MM.1S (cell line): Measurements from ENCODE around the gene TOLLIP.

Experiments
- DNase-seq: peaks from one replicate; pipeline ENCODE4 v3.0.0-alpha.2; 2015
- H2AFZ ChIP-seq: fragments of 300-600 bp; sonication (generic); 2 replicates; pipeline ENCODE4 v1.6.0; 2016; ENCODE audit warnings: antibody characterized with exemption, low read length
- H3F3A ChIP-seq: fragments of 300-600 bp; sonication (generic); 2 replicates; pipeline ENCODE4 v1.6.1; 2016; ENCODE audit warnings: mild to moderate bottlenecking, antibody characterized with exemption, low read length, moderate library complexity, mixed read lengths; ENCODE audit not compliant: insufficient read depth
- H3K27ac ChIP-seq: fragments of 300-600 bp; sonication (generic); 2 replicates; pipeline ENCODE4 v1.5.1; 2016; ENCODE audit warnings: mild to moderate bottlenecking, low read length
- H3K27me3 ChIP-seq: fragments of 300-600 bp; sonication (generic); replicated peaks from 2 replicates; pipeline ENCODE4 v1.6.0; 2016; ENCODE audit warnings: low read length; ENCODE audit not compliant: insufficient read depth
- H3K36me3 ChIP-seq: fragments of 300-600 bp; sonication (generic); replicated peaks from 2 replicates; pipeline ENCODE4 v1.6.1; 2016; ENCODE audit warnings: mild to moderate bottlenecking, low read length, mixed read lengths; ENCODE audit not compliant: insufficient read depth
- H3K4me1 ChIP-seq: fragments of 300-600 bp; sonication (generic); 2 replicates; pipeline ENCODE4 v1.6.1; 2016; ENCODE audit warnings: low read length, mixed read lengths
- H3K4me2 ChIP-seq: fragments of 300-600 bp; sonication (generic); 2 replicates; pipeline ENCODE4 v1.6.0; 2016; ENCODE audit warnings: low read depth, low read length
- H3K4me3 ChIP-seq: fragments of 300-600 bp; sonication (generic); 2 replicates; pipeline ENCODE4 v1.5.1; 2016; ENCODE audit warnings: low read length, mixed read lengths
- H3K79me2 ChIP-seq: fragments of 300-600 bp; sonication (generic); 2 replicates; pipeline ENCODE4 v1.6.1; 2016; ENCODE audit warnings: mixed run types, low read length, mixed read lengths
- H3K9ac ChIP-seq: fragments of 300-600 bp; sonication (generic); 2 replicates; pipeline ENCODE4 v1.6.1; 2016; ENCODE audit warnings: low read length, mixed read lengths
- H3K9me2 ChIP-seq: fragments of 300-600 bp; sonication (generic); replicated peaks from 2 replicates; pipeline ENCODE4 v1.6.1; 2016; ENCODE audit warnings: mild to moderate bottlenecking, low read length, mixed read lengths; ENCODE audit not compliant: insufficient read depth
- H3K9me3 ChIP-seq: fragments of 300-600 bp; sonication (generic); replicated peaks from 2 replicates; pipeline ENCODE4 v1.6.1; 2016; ENCODE audit warnings: mild to moderate bottlenecking, low read length, mixed read lengths; ENCODE audit not compliant: insufficient read depth
- H4K20me1 ChIP-seq: fragments of 300-600 bp; sonication (generic); 2 replicates; pipeline ENCODE4 v1.6.1; 2016; ENCODE audit warnings: mild to moderate bottlenecking, low read length, moderate library complexity, mixed read lengths; ENCODE audit not compliant: insufficient read depth
- EZH2 ChIP-seq: fragments of 300-600 bp; sonication (generic); optimal IDR thresholded peaks from 2 replicates; pipeline ENCODE3; 2017; ENCODE audit warnings: low read depth, mild to moderate bottlenecking, antibody characterized with exemption, low read length, mixed read lengths
- EZH2phosphoT487 ChIP-seq: fragments of 300-600 bp; sonication (generic); IDR thresholded peaks from 2 replicates; pipeline ENCODE4 v1.6.1; 2018; ENCODE audit warnings: antibody characterized with exemption, low read length
- TF ChIP-seq, protein P1 (sequence below): fragments of 300-600 bp; sonication (generic); IDR thresholded peaks from 2 replicates; pipeline ENCODE4 v1.5.1; 2016; ENCODE audit warnings: antibody characterized with exemption, low read length, mixed read lengths

Gene TOLLIP

DNA sequence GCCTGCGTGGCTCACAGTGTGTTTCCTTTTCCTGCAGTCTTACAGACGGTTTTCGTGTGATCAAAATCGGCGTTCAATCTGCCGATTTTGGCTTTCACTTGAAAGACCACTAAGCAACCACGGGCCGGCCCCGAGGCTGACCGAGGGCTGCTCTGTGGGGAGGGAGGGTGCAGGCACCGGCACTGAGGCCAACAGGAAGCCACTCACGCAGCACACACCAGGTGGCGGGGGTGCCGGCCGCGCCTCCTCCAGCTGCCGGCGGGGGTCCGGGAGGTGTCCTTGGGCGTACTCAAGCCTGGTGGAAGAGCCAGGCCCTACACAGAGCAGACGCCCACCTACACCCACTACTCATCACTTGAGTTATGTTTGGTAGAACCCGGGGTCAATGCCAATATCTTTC is 14.3 kb downstream of the TOLLIP start:
- no peak overlapping the region for H3K4me3 ChIP-seq
- H3K9me3 ChIP-seq = no peaks in the 10 kb centered on the region
- TF ChIP-seq, protein P1, sequence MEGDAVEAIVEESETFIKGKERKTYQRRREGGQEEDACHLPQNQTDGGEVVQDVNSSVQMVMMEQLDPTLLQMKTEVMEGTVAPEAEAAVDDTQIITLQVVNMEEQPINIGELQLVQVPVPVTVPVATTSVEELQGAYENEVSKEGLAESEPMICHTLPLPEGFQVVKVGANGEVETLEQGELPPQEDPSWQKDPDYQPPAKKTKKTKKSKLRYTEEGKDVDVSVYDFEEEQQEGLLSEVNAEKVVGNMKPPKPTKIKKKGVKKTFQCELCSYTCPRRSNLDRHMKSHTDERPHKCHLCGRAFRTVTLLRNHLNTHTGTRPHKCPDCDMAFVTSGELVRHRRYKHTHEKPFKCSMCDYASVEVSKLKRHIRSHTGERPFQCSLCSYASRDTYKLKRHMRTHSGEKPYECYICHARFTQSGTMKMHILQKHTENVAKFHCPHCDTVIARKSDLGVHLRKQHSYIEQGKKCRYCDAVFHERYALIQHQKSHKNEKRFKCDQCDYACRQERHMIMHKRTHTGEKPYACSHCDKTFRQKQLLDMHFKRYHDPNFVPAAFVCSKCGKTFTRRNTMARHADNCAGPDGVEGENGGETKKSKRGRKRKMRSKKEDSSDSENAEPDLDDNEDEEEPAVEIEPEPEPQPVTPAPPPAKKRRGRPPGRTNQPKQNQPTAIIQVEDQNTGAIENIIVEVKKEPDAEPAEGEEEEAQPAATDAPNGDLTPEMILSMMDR = no peak
- TF ChIP-seq EZH2 (no peak), EZH2phosphoT487 (no peak)
- peaks cover 43% of the 10 kb centered on the region for H3K79me2 ChIP-seq
- no peaks in the 10 kb centered on the region for H3K27me3 ChIP-seq
- no peaks in the 10 kb centered on the region for H3K9me2 ChIP-seq
- no peak for DNase-seq
- H3F3A ChIP-seq = no peaks in the 10 kb centered on the region
- no peaks in the 10 kb centered on the region for H3K36me3 ChIP-seq
- H3K4me1 ChIP-seq = no peaks in the 10 kb centered on the region
- H3K4me2 ChIP-seq = no peak overlapping the region
- no peak overlapping the region for H2AFZ ChIP-seq
- no peaks in the 10 kb centered on the region for H4K20me1 ChIP-seq
- H3K27ac ChIP-seq = no peak overlapping the region
- H3K9ac ChIP-seq = no peak overlapping the region

DNA sequence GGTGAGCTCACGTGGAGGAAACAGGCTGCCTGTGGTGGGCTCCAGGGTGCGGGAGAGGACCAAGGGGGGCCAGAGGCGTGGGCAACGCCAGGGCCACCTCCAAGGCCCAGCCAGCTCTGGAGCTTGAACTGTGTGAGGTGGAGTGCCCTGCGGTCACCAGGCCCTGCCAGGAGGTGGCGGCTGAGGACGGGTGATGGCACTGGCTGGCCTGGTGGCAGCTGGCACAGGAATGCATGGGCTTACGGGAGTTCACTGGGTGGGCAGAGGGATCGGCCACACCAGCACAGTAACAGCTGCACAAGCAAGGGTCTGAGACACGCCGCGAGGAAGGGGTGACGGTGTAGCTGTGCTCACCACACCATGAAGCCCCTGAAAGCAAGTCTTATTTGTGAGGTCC is 15.8 kb downstream of the TOLLIP start:
- Histone ChIP-seq H3K27me3 (no peaks in the 10 kb centered on the region), H3K36me3 (no peaks in the 10 kb centered on the region), H4K20me1 (no peaks in the 10 kb centered on the region), H3K9me3 (no peaks in the 10 kb centered on the region), H3F3A (no peaks in the 10 kb centered on the region), H2AFZ (no peak overlapping the region), H3K27ac (no peak overlapping the region), H3K4me3 (no peak overlapping the region), H3K79me2 (peaks cover 29% of the 10 kb centered on the region), H3K4me1 (no peaks in the 10 kb centered on the region), H3K9ac (no peak overlapping the region), H3K4me2 (no peak overlapping the region), H3K9me2 (no peaks in the 10 kb centered on the region)
- TF ChIP-seq, protein P1 = peak; percentile 28
- no peak for TF ChIP-seq EZH2phosphoT487
- DNase-seq = no peak

DNA sequence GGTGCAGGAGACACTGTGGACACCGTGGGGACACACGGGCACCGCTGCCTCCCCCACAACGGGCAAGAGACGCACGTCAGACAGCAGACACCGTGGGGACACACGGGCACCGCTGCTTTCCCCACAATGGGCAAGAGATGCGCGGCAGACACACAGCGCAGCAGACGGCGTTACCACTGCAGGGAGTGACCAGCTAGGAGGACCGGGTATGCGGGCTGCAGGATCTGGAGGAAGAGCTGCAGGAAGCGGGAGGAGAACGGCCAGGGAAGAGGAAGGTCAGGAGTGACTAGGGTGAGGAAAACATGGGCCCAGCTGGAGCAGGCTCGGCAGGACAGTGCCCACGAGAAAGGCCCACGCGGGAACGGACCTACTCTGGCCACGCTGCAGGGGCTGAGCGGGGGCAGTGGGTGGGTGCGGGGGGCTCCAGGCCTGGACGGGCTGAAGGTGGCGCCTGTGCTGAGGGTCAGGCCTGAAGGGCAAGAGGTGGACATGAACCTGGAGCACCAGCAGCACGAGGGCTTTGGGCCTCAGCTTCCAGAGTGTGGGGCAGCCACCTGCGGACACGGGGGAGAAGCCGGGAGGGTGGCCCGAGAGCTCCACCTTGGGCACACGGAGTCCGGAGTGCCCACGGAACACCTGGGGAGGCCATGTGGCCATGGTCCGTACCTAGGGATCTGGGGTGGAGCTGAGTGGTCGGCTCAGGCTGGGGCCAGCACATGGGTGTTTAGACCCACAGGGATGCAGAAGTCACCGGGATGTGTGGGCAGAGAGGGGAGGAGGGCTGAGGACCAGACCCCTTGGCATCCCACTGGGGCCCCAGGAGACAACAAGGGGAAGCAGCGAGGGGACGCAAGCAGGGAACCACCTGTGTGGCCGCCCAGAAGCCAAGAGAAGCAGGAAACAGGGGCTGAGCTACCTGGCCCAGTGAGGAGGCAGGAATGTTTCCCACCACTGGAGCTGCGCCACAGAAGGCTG is 16.5 kb downstream of the TOLLIP start:
- Histone ChIP-seq H3F3A (no peaks in the 10 kb centered on the region), H3K4me3 (no peak overlapping the region), H3K9me2 (no peaks in the 10 kb centered on the region), H3K27me3 (no peaks in the 10 kb centered on the region), H3K4me1 (no peaks in the 10 kb centered on the region), H3K4me2 (no peak overlapping the region), H4K20me1 (no peaks in the 10 kb centered on the region), H3K27ac (no peak overlapping the region), H3K36me3 (no peaks in the 10 kb centered on the region), H3K79me2 (peaks cover 22% of the 10 kb centered on the region), H2AFZ (no peak overlapping the region), H3K9me3 (no peaks in the 10 kb centered on the region), H3K9ac (no peak overlapping the region)
- DNase-seq = no peak
- TF ChIP-seq EZH2phosphoT487 (no peak), EZH2 (no peak)
- TF ChIP-seq, protein P1 = no peak
